ENCODE results near the gene NDUFS7. TPM values are rescaled to one million over a fixed set of nuclear protein-coding genes. Genes with fewer than 3 reads are reported as not detected.

NDUFS7 gene
- total and polyA plus RNA-seq, 4 experiments from 2014 or later = 68.6 to 193 (median 127) TPM

- Mint-ChIP-seq H3K36me3 (peaks cover 0 to 14% of the 10 kb centered on the region in 2 donors), H3K27ac (peak overlapping the region in 1 of 7 donors; percentile 100), H3K4me3 (no peak overlapping the region), H3K27me3 (peaks cover 3 to 5% of the 10 kb centered on the region in 2 donors), H3K9me3 (peaks cover 0 to 9% (median 3%) of the 10 kb centered on the region in 8 donors), H3K4me1 (peaks cover 9 to 21% (median 14%) of the 10 kb centered on the region in 4 donors)
- POLR2A ChIA-PET (ENCODE audit: partially characterized antibody) = no interaction called here
- intact Hi-C loops (cut with micrococcal nuclease) = no loop called here
- Histone ChIP-seq H3K4me3 (ENCODE audit: low read length in 2 of 2) (no peak overlapping the region), H3K9me3 (ENCODE audit: control insufficient read depth in 1 of 2, low read length in 2 of 2) (no peaks in the 10 kb centered on the region), H3K27ac (ENCODE audit: low read depth, low read length) (no peak overlapping the region), H3K36me3 (ENCODE audit: insufficient read depth, low read length) (no peaks in the 10 kb centered on the region), H3K27me3 (ENCODE audit: insufficient read depth, low read length) (no peaks in the 10 kb centered on the region), H3K4me1 (ENCODE audit: insufficient read depth, low read length) (peaks cover 14% of the 10 kb centered on the region)
- no peak for DNase-seq
- CTCF ChIA-PET (ENCODE audit: partially characterized antibody) = no interaction called here
Measured at GRCh38 chr19:1379961-1380489, 3.7 kb upstream of the NDUFS7 start.

GRCh38 chr19:1382250-1382649 lies 1.5 kb upstream of the NDUFS7 start:
- intact Hi-C loops (cut with micrococcal nuclease) = no loop called here
- Mint-ChIP-seq H3K27me3 (peaks cover 3 to 5% of the 10 kb centered on the region in 2 donors), H3K4me1 (peaks cover 9 to 29% (median 16%) of the 10 kb centered on the region in 4 donors), H3K4me3 (no peak overlapping the region), H3K36me3 (peaks cover 0 to 15% of the 10 kb centered on the region in 2 donors), H3K9me3 (peaks cover 0 to 9% (median 3%) of the 10 kb centered on the region in 8 donors), H3K27ac (peak overlapping the region in 2 of 7 donors; percentile 100)
- CTCF ChIA-PET (ENCODE audit: partially characterized antibody) = interaction anchor here (0.7 to 1.5 kb wide), 3 partner anchors 103 to 401 kb away, joined by 3 to 4 read pairs (median 3); no protein-coding TSS in a partner anchor
- DNase-seq = no peak
- Histone ChIP-seq H3K27ac (ENCODE audit: low read depth, low read length) (no peak overlapping the region), H3K4me1 (ENCODE audit: insufficient read depth, low read length) (peaks cover 16% of the 10 kb centered on the region), H3K4me3 (ENCODE audit: low read length in 2 of 2) (no peak overlapping the region), H3K27me3 (ENCODE audit: insufficient read depth, low read length) (no peaks in the 10 kb centered on the region), H3K9me3 (ENCODE audit: control insufficient read depth in 1 of 2, low read length in 2 of 2) (no peaks in the 10 kb centered on the region), H3K36me3 (ENCODE audit: insufficient read depth, low read length) (no peaks in the 10 kb centered on the region)
- POLR2A ChIA-PET (ENCODE audit: partially characterized antibody) = interaction anchor here (1.1 to 1.4 kb wide), 3 partner anchors 10 to 107 kb away, joined by 3 to 4 read pairs (median 4); partner anchors contain the start of gene FAM174C

GRCh38 chr19:1383017-1383311 lies 743 bp upstream of the NDUFS7 start:
- Mint-ChIP-seq H3K27me3 (peaks cover 3 to 5% of the 10 kb centered on the region in 2 donors), H3K36me3 (peaks cover 0 to 15% of the 10 kb centered on the region in 2 donors), H3K9me3 (peaks cover 0 to 9% (median 3%) of the 10 kb centered on the region in 8 donors), H3K4me3 (peak overlapping the region; percentile 89 to 98 (median 94)), H3K27ac (peak overlapping the region; percentile 96 to 100 (median 99)), H3K4me1 (peaks cover 9 to 29% (median 16%) of the 10 kb centered on the region in 4 donors)
- Histone ChIP-seq H3K36me3 (ENCODE audit: insufficient read depth, low read length) (no peaks in the 10 kb centered on the region), H3K27ac (ENCODE audit: low read depth, low read length) (no peak overlapping the region), H3K4me3 (ENCODE audit: low read length in 2 of 2) (no peak overlapping the region), H3K4me1 (ENCODE audit: insufficient read depth, low read length) (peaks cover 16% of the 10 kb centered on the region), H3K9me3 (ENCODE audit: control insufficient read depth in 1 of 2, low read length in 2 of 2) (no peaks in the 10 kb centered on the region), H3K27me3 (ENCODE audit: insufficient read depth, low read length) (no peaks in the 10 kb centered on the region)
- intact Hi-C loops (cut with micrococcal nuclease) = loop anchor here (1.0 kb wide), 4 partner anchors 24 to 108 kb away; partner anchors contain the start of genes DAZAP1, FAM174C and RPS15
- DNase-seq = no peak
- CTCF ChIA-PET (ENCODE audit: partially characterized antibody) = interaction anchor here (0.7 to 1.5 kb wide), 4 partner anchors 29 to 166 kb away, joined by 3 to 4 read pairs (median 3); a partner anchor contains a TSS
- POLR2A ChIA-PET (ENCODE audit: partially characterized antibody) = interaction anchor here (0.6 to 1.4 kb wide), 15 partner anchors 11 to 876 kb away, joined by 3 to 12 read pairs (median 4); partner anchors contain the start of genes CIRBP, FAM174C and REEP6

GRCh38 chr19:1384085-1384462 lies 367 bp downstream of the NDUFS7 start:
- Mint-ChIP-seq H3K4me1 (peaks cover 12 to 32% (median 18%) of the 10 kb centered on the region in 4 donors), H3K27ac (peak overlapping the region in 5 of 7 donors; percentile 18 to 100 (median 60)), H3K4me3 (peak overlapping the region; percentile 74 to 97 (median 88)), H3K27me3 (peaks cover 3 to 5% of the 10 kb centered on the region in 2 donors), H3K9me3 (peaks cover 0 to 9% (median 3%) of the 10 kb centered on the region in 8 donors), H3K36me3 (peaks cover 3 to 21% of the 10 kb centered on the region in 2 donors)
- DNase-seq = no peak
- intact Hi-C loops (cut with micrococcal nuclease) = no loop called here
- Histone ChIP-seq H3K27me3 (ENCODE audit: insufficient read depth, low read length) (no peaks in the 10 kb centered on the region), H3K9me3 (ENCODE audit: control insufficient read depth in 1 of 2, low read length in 2 of 2) (no peaks in the 10 kb centered on the region), H3K4me1 (ENCODE audit: insufficient read depth, low read length) (peaks cover 16% of the 10 kb centered on the region), H3K27ac (ENCODE audit: low read depth, low read length) (peak overlapping the region; percentile 69), H3K4me3 (ENCODE audit: low read length in 2 of 2) (peak overlapping the region; percentile 81 to 89), H3K36me3 (ENCODE audit: insufficient read depth, low read length) (peaks cover 6% of the 10 kb centered on the region)
- CTCF ChIA-PET (ENCODE audit: partially characterized antibody) = no interaction called here
- POLR2A ChIA-PET (ENCODE audit: partially characterized antibody) = interaction anchor here (1.6 kb wide), 1 partner anchor 109 kb away, joined by 4 read pairs; the partner anchor contains the start of gene FAM174C

GRCh38 chr19:1384478-1385110 lies 887 bp downstream of the NDUFS7 start:
- peak overlapping the region; percentile 74 to 97 (median 88) for H3K4me3 Mint-ChIP-seq
- peak overlapping the region; percentile 48 to 100 (median 69) for H3K27ac Mint-ChIP-seq
- H3K27me3 Mint-ChIP-seq = peaks cover 3 to 5% of the 10 kb centered on the region in 2 donors
- POLR2A ChIA-PET (ENCODE audit: partially characterized antibody) = interaction anchor here (1.6 kb wide), 1 partner anchor 109 kb away, joined by 4 read pairs; the partner anchor contains the start of gene FAM174C
- H3K9me3 Mint-ChIP-seq = peaks cover 0 to 9% (median 3%) of the 10 kb centered on the region in 8 donors
- H3K36me3 ChIP-seq (ENCODE audit: insufficient read depth, low read length) = peaks cover 10% of the 10 kb centered on the region
- H3K36me3 Mint-ChIP-seq = peaks cover 8 to 26% of the 10 kb centered on the region in 2 donors
- CTCF ChIA-PET (ENCODE audit: partially characterized antibody) = no interaction called here
- peak overlapping the region; percentile 69 for H3K27ac ChIP-seq (ENCODE audit: low read depth, low read length)
- H3K4me1 Mint-ChIP-seq = peaks cover 12 to 36% (median 18%) of the 10 kb centered on the region in 4 donors
- no peaks in the 10 kb centered on the region for H3K27me3 ChIP-seq (ENCODE audit: insufficient read depth, low read length)
- H3K9me3 ChIP-seq (ENCODE audit: control insufficient read depth in 1 of 2, low read length in 2 of 2) = no peaks in the 10 kb centered on the region
- H3K4me3 ChIP-seq (ENCODE audit: low read length in 2 of 2) = peak overlapping the region; percentile 81 to 89
- peaks cover 16% of the 10 kb centered on the region for H3K4me1 ChIP-seq (ENCODE audit: insufficient read depth, low read length)
- DNase-seq = no peak
- intact Hi-C loops (cut with micrococcal nuclease) = no loop called here

- peaks cover 10% of the 10 kb centered on the region for H3K36me3 ChIP-seq (ENCODE audit: insufficient read depth, low read length)
- POLR2A ChIA-PET (ENCODE audit: partially characterized antibody) = interaction anchor here (0.9 to 1.6 kb wide), 2 partner anchors 37 to 111 kb away, joined by 3 to 4 read pairs; partner anchors contain the start of gene FAM174C
- no peaks in the 10 kb centered on the region for H3K27me3 ChIP-seq (ENCODE audit: insufficient read depth, low read length)
- Mint-ChIP-seq H3K4me1 (peaks cover 12 to 36% (median 18%) of the 10 kb centered on the region in 4 donors), H3K27ac (peak overlapping the region in 1 of 7 donors; percentile 100), H3K27me3 (peaks cover 3 to 5% of the 10 kb centered on the region in 2 donors), H3K36me3 (peaks cover 9 to 32% of the 10 kb centered on the region in 2 donors), H3K9me3 (peaks cover 0 to 9% (median 3%) of the 10 kb centered on the region in 8 donors), H3K4me3 (peak overlapping the region in 3 of 8 donors; percentile 31 to 43 (median 36))
- DNase-seq = no peak
- intact Hi-C loops (cut with micrococcal nuclease) = no loop called here
- no peak overlapping the region for H3K4me3 ChIP-seq (ENCODE audit: low read length in 2 of 2)
- no peak overlapping the region for H3K27ac ChIP-seq (ENCODE audit: low read depth, low read length)
- CTCF ChIA-PET (ENCODE audit: partially characterized antibody) = no interaction called here
- H3K9me3 ChIP-seq (ENCODE audit: control insufficient read depth in 1 of 2, low read length in 2 of 2) = no peaks in the 10 kb centered on the region
- H3K4me1 ChIP-seq (ENCODE audit: insufficient read depth, low read length) = peaks cover 16% of the 10 kb centered on the region
Measured at GRCh38 chr19:1385816-1386215, 2.1 kb downstream of the NDUFS7 start.

All from CD4-positive, alpha-beta memory T cell (primary cell).